ENCODE data around the gene ZBTB6.
"Not testable (repeated sequence)": the region's sequence is repeated elsewhere in the genome, so short reads cannot be mapped to it uniquely, and the experiment has no call there.

The ZBTB6 gene

DNA sequence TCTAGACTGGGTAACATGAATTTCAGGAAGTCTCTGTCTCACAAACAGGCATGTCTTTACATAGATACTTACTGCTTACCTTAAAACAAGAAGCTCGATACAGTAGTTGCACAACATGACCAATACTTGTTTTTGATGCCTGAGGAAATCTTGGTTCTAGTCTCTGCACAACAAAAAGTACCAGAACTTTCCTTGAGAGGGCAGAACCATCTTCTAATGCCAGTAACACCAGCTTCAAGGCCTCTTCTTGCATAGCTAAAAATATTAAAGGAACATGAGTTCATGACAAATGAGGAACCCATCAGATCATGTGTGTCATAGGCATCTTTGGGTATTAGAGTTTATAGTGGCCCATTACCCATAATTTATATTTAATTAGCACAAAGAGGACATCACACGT is 30.0 kb downstream of the ZBTB6 start:
- 95 to 98% methylated on average over 2 of the region's 2 CpGs for WGBS, 2 experiments
- Histone ChIP-seq H3K27ac (ENCODE audit: insufficient read depth, low read depth, low read length, poor library complexity, severe bottlenecking) (no peak overlapping the region), H3K4me3 (ENCODE audit: insufficient read depth, low read depth, low read length) (no peak overlapping the region), H3K9me3 (ENCODE audit: control insufficient read depth, low read length) (no peaks in the 10 kb centered on the region), H3K4me1 (ENCODE audit: control insufficient read depth, insufficient read depth, low read length) (no peaks in the 10 kb centered on the region), H3K36me3 (ENCODE audit: control insufficient read depth, insufficient read depth, low read length) (peaks cover 52% of the 10 kb centered on the region), H3K27me3 (ENCODE audit: control insufficient read depth, insufficient read depth, low read length, poor library complexity, severe bottlenecking) (no peaks in the 10 kb centered on the region)

DNA sequence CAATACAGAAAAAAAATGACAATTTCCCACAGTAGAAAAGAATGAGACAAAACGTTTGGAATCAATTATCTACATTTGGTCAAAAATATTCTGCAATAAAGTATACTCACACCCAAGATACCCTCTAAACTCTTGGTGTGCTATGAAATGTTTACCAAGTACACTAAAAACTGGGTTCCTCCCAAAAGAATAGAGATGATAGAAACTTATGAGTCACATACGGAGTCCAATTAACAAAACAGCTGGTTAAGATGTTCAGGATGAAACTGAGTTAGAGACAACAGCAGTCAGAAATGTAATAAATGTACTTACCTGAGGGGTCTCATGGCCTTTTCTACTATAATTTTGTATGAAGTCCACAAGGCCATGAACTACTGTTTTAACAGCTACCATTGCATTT is 33.7 kb downstream of the ZBTB6 start:
- H3K27me3 ChIP-seq (ENCODE audit: control insufficient read depth, insufficient read depth, low read length, poor library complexity, severe bottlenecking) = no peaks in the 10 kb centered on the region
- no peak overlapping the region for H3K4me3 ChIP-seq (ENCODE audit: insufficient read depth, low read depth, low read length)
- H3K9me3 ChIP-seq (ENCODE audit: control insufficient read depth, low read length) = no peaks in the 10 kb centered on the region
- H3K36me3 ChIP-seq (ENCODE audit: control insufficient read depth, insufficient read depth, low read length) = peaks cover 71% of the 10 kb centered on the region
- 94 to 100% methylated on average over 2 of the region's 2 CpGs for WGBS, 2 experiments
- H3K27ac ChIP-seq (ENCODE audit: insufficient read depth, low read depth, low read length, poor library complexity, severe bottlenecking) = no peak overlapping the region
- no peaks in the 10 kb centered on the region for H3K4me1 ChIP-seq (ENCODE audit: control insufficient read depth, insufficient read depth, low read length)

GRCh38 chr9:122875523-122875922 is 37.6 kb downstream of the ZBTB6 start:
- Histone ChIP-seq H3K36me3 (ENCODE audit: control insufficient read depth, insufficient read depth, low read length) (peaks cover 48% of the 10 kb centered on the region), H3K4me3 (ENCODE audit: insufficient read depth, low read depth, low read length) (no peak overlapping the region), H3K27me3 (ENCODE audit: control insufficient read depth, insufficient read depth, low read length, poor library complexity, severe bottlenecking) (no peaks in the 10 kb centered on the region), H3K4me1 (ENCODE audit: control insufficient read depth, insufficient read depth, low read length) (no peaks in the 10 kb centered on the region), H3K9me3 (ENCODE audit: control insufficient read depth, low read length) (no peaks in the 10 kb centered on the region), H3K27ac (ENCODE audit: insufficient read depth, low read depth, low read length, poor library complexity, severe bottlenecking) (no peak overlapping the region)
- WGBS, 2 experiments = 94 to 100% methylated on average over 1 of the region's 1 CpG

DNA sequence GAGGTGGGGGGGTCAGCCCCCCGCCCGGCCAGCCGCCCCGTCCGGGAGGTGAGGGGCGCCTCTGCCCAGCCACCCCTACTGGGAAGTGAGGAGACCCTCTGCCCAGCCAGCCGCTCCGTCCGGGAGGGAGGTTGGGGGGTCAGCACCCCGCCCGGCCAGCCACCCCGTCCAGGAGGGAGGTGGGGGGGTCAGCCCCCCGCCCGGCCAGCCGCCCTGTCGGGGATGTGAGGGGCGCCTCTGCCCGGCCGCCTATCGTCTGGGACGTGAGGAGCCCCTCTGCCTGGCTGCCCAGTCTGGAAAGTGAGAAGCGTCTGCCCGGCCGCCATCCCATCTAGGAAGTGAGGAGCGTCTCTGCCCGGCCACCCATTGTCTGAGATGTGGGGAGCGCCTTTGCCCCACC is 45.8 kb downstream of the ZBTB6 start:
- H3K9me3 ChIP-seq (ENCODE audit: control insufficient read depth, low read length); H3K27ac ChIP-seq (ENCODE audit: insufficient read depth, low read depth, low read length, poor library complexity, severe bottlenecking); H3K4me3 ChIP-seq (ENCODE audit: insufficient read depth, low read depth, low read length); H3K4me1 ChIP-seq (ENCODE audit: control insufficient read depth, insufficient read depth, low read length); H3K27me3 ChIP-seq (ENCODE audit: control insufficient read depth, insufficient read depth, low read length, poor library complexity, severe bottlenecking): not testable (repeated sequence)
- peaks cover 30% of the 10 kb centered on the region for H3K36me3 ChIP-seq (ENCODE audit: control insufficient read depth, insufficient read depth, low read length)
- 90% methylated on average over 10 of the region's 27 CpGs; no CpG with 5 or more reads in 1 of the 2 experiments for WGBS, 2 experiments

GRCh38 chr9:122866079-122866478 is 47.0 kb downstream of the ZBTB6 start:
- Histone ChIP-seq H3K36me3 (ENCODE audit: control insufficient read depth, insufficient read depth, low read length) (peaks cover 33% of the 10 kb centered on the region), H3K9me3 (ENCODE audit: control insufficient read depth, low read length) (no peaks in the 10 kb centered on the region), H3K4me3 (ENCODE audit: insufficient read depth, low read depth, low read length) (no peak overlapping the region), H3K27me3 (ENCODE audit: control insufficient read depth, insufficient read depth, low read length, poor library complexity, severe bottlenecking) (no peaks in the 10 kb centered on the region), H3K27ac (ENCODE audit: insufficient read depth, low read depth, low read length, poor library complexity, severe bottlenecking) (no peak overlapping the region), H3K4me1 (ENCODE audit: control insufficient read depth, insufficient read depth, low read length) (no peaks in the 10 kb centered on the region)
- WGBS, 2 experiments = no CpG with 5 or more reads among the region's 5 CpGs

GRCh38 chr9:122865300-122865699 is 47.8 kb downstream of the ZBTB6 start:
- Histone ChIP-seq H3K4me3 (ENCODE audit: insufficient read depth, low read depth, low read length) (no peak overlapping the region), H3K27ac (ENCODE audit: insufficient read depth, low read depth, low read length, poor library complexity, severe bottlenecking) (no peak overlapping the region), H3K4me1 (ENCODE audit: control insufficient read depth, insufficient read depth, low read length) (no peaks in the 10 kb centered on the region), H3K9me3 (ENCODE audit: control insufficient read depth, low read length) (no peaks in the 10 kb centered on the region), H3K27me3 (ENCODE audit: control insufficient read depth, insufficient read depth, low read length, poor library complexity, severe bottlenecking) (no peaks in the 10 kb centered on the region), H3K36me3 (ENCODE audit: control insufficient read depth, insufficient read depth, low read length) (peaks cover 38% of the 10 kb centered on the region)
- WGBS, 2 experiments = 97 to 98% methylated on average over 7 of the region's 7 CpGs

DNA sequence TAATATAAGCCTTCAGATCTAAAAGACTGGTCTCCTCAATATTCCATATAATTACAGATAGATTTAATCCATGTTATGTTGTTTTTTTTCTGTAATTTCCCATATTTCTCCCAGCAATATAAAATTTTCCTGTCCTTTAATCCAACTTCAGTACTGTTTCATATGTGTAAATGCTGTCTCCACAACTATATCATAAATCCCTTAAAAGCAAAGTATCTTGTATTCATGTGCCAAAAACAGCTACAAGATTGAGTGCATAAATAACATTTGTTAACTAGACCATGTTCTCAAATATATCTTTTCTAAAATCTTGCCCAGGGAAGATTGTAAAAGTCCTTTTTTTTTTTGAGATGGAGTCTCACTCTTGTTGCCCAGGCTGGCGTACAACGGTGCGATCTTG is 49.7 kb downstream of the ZBTB6 start:
- Histone ChIP-seq H3K4me1 (ENCODE audit: control insufficient read depth, insufficient read depth, low read length) (no peaks in the 10 kb centered on the region), H3K4me3 (ENCODE audit: insufficient read depth, low read depth, low read length) (no peak overlapping the region), H3K9me3 (ENCODE audit: control insufficient read depth, low read length) (no peaks in the 10 kb centered on the region), H3K27ac (ENCODE audit: insufficient read depth, low read depth, low read length, poor library complexity, severe bottlenecking) (no peak overlapping the region), H3K36me3 (ENCODE audit: control insufficient read depth, insufficient read depth, low read length) (peaks cover 46% of the 10 kb centered on the region), H3K27me3 (ENCODE audit: control insufficient read depth, insufficient read depth, low read length, poor library complexity, severe bottlenecking) (no peaks in the 10 kb centered on the region)
- 93 to 95% methylated on average over 3 of the region's 3 CpGs for WGBS, 2 experiments

GRCh38 chr9:122860319-122861142 is 52.6 kb downstream of the ZBTB6 start:
- Histone ChIP-seq H3K36me3 (ENCODE audit: control insufficient read depth, insufficient read depth, low read length) (peaks cover 61% of the 10 kb centered on the region), H3K9me3 (ENCODE audit: control insufficient read depth, low read length) (no peaks in the 10 kb centered on the region), H3K27me3 (ENCODE audit: control insufficient read depth, insufficient read depth, low read length, poor library complexity, severe bottlenecking) (no peaks in the 10 kb centered on the region), H3K4me1 (ENCODE audit: control insufficient read depth, insufficient read depth, low read length) (no peaks in the 10 kb centered on the region), H3K4me3 (ENCODE audit: insufficient read depth, low read depth, low read length) (no peak overlapping the region), H3K27ac (ENCODE audit: insufficient read depth, low read depth, low read length, poor library complexity, severe bottlenecking) (no peak overlapping the region)
- 92 to 93% methylated on average over 8 of the region's 8 CpGs for WGBS, 2 experiments

Data from ectodermal cell (in vitro differentiated cells).